Measurements from ENCODE around the gene ZNF462.

GRCh38 chr9:106927916-106928315 is 65.0 kb downstream of the ZNF462 start:
- TF ChIP-seq CTCF (conservative IDR thresholded peaks at IDR 0.05 in 1 of 2, IDR thresholded peaks at IDR 0.05 in 1 of 2; ENCODE audit: low read depth in 1 of 2, low read length in 2 of 2) (no peak), EZH2 (IDR thresholded peaks at IDR 0.05; ENCODE audit: low read length, missing control alignments) (no peak)

All from fibroblast of lung (primary cell).